ENCODE data around the gene GUCY2F.

The GUCY2F gene

GRCh38 chrX:109481986-109482385, at the start of gene GUCY2F:
GUCY2F (minus strand) TSS chrX:109482086; CDS start chrX:109475936, 6,150 bp downstream.
- H3K9me2 ChIP-seq (replicated peaks; ENCODE audit: insufficient read depth, low read length) = no peaks in the 10 kb centered on the region
- H4K20me1 ChIP-seq (ENCODE audit: insufficient read depth, low read length) = no peaks in the 10 kb centered on the region
- no peak for DNase-seq
- TF ChIP-seq EZH2phosphoT487 (IDR thresholded peaks at IDR 0.05; ENCODE audit: low read length) (no peak), EZH2 (optimal IDR thresholded peaks at IDR 0.05; ENCODE audit: low read depth, low read length) (no peak), CTCF (IDR thresholded peaks at IDR 0.05; ENCODE audit: low read length) (no peak)
- H3K9ac ChIP-seq (ENCODE audit: low read length) = no peak within 1 kb of the TSS
- H2AFZ ChIP-seq (ENCODE audit: low read length) = no peak within 1 kb of the TSS
- no peaks in the 10 kb centered on the region for H3F3A ChIP-seq (ENCODE audit: insufficient read depth, low read length)
- H3K4me2 ChIP-seq (ENCODE audit: low read depth, low read length) = no peak within 1 kb of the TSS
- no peaks in the 10 kb centered on the region for H3K4me1 ChIP-seq (ENCODE audit: low read length)
- H3K36me3 ChIP-seq (replicated peaks; ENCODE audit: insufficient read depth, low read length) = no peaks in the 10 kb centered on the region
- no peak within 1 kb of the TSS for H3K27ac ChIP-seq (ENCODE audit: low read length)
- no peaks in the 10 kb centered on the region for H3K27me3 ChIP-seq (replicated peaks; ENCODE audit: insufficient read depth, low read length)
- no peaks in the 10 kb centered on the region for H3K79me2 ChIP-seq (ENCODE audit: low read length)
- no peaks in the 10 kb centered on the region for H3K9me3 ChIP-seq (replicated peaks; ENCODE audit: insufficient read depth, low read length)
- no peak within 1 kb of the TSS for H3K4me3 ChIP-seq (ENCODE audit: low read length)

- no peaks in the 10 kb centered on the region for H3F3A ChIP-seq (ENCODE audit: insufficient read depth, low read length)
- H3K4me2 ChIP-seq (ENCODE audit: low read depth, low read length) = no peak overlapping the region
- TF ChIP-seq EZH2phosphoT487 (IDR thresholded peaks at IDR 0.05; ENCODE audit: low read length) (no peak), CTCF (IDR thresholded peaks at IDR 0.05; ENCODE audit: low read length) (no peak), EZH2 (optimal IDR thresholded peaks at IDR 0.05; ENCODE audit: low read depth, low read length) (no peak)
- no peaks in the 10 kb centered on the region for H3K27me3 ChIP-seq (replicated peaks; ENCODE audit: insufficient read depth, low read length)
- no peaks in the 10 kb centered on the region for H3K79me2 ChIP-seq (ENCODE audit: low read length)
- H3K9me3 ChIP-seq (replicated peaks; ENCODE audit: insufficient read depth, low read length) = no peaks in the 10 kb centered on the region
- no peaks in the 10 kb centered on the region for H4K20me1 ChIP-seq (ENCODE audit: insufficient read depth, low read length)
- no peaks in the 10 kb centered on the region for H3K36me3 ChIP-seq (replicated peaks; ENCODE audit: insufficient read depth, low read length)
- H3K27ac ChIP-seq (ENCODE audit: low read length) = no peak overlapping the region
- no peaks in the 10 kb centered on the region for H3K4me1 ChIP-seq (ENCODE audit: low read length)
- no peak overlapping the region for H2AFZ ChIP-seq (ENCODE audit: low read length)
- no peak overlapping the region for H3K4me3 ChIP-seq (ENCODE audit: low read length)
- DNase-seq = no peak
- no peaks in the 10 kb centered on the region for H3K9me2 ChIP-seq (replicated peaks; ENCODE audit: insufficient read depth, low read length)
- no peak overlapping the region for H3K9ac ChIP-seq (ENCODE audit: low read length)
Observed at GRCh38 chrX:109519001-109519400, 37.1 kb upstream of the GUCY2F start.

- Histone ChIP-seq H3K4me2 (ENCODE audit: low read depth, low read length) (no peak overlapping the region), H3K9me3 (replicated peaks; ENCODE audit: insufficient read depth, low read length) (no peaks in the 10 kb centered on the region), H2AFZ (ENCODE audit: low read length) (no peak overlapping the region), H3K27ac (ENCODE audit: low read length) (no peak overlapping the region), H4K20me1 (ENCODE audit: insufficient read depth, low read length) (no peaks in the 10 kb centered on the region), H3K79me2 (ENCODE audit: low read length) (no peaks in the 10 kb centered on the region), H3K9ac (ENCODE audit: low read length) (no peak overlapping the region), H3K27me3 (replicated peaks; ENCODE audit: insufficient read depth, low read length) (no peaks in the 10 kb centered on the region), H3K4me1 (ENCODE audit: low read length) (no peaks in the 10 kb centered on the region), H3K36me3 (replicated peaks; ENCODE audit: insufficient read depth, low read length) (no peaks in the 10 kb centered on the region), H3F3A (ENCODE audit: insufficient read depth, low read length) (no peaks in the 10 kb centered on the region), H3K9me2 (replicated peaks; ENCODE audit: insufficient read depth, low read length) (no peaks in the 10 kb centered on the region), H3K4me3 (ENCODE audit: low read length) (no peak overlapping the region)
- no peak for DNase-seq
- TF ChIP-seq EZH2 (optimal IDR thresholded peaks at IDR 0.05; ENCODE audit: low read depth, low read length) = no peak
- no peak for TF ChIP-seq EZH2phosphoT487 (IDR thresholded peaks at IDR 0.05; ENCODE audit: low read length)
- no peak for TF ChIP-seq CTCF (IDR thresholded peaks at IDR 0.05; ENCODE audit: low read length)
Observed at GRCh38 chrX:109511113-109511512, 29.2 kb upstream of the GUCY2F start.

Data from MM.1S (cell line).